ENCODE results near the gene OPCML.

GRCh38 chr11:133522344-133522743, 10.0 kb downstream of the OPCML start:
- TF ChIP-seq CTCF (IDR thresholded peaks at IDR 0.05; ENCODE audit: low read length): no peak
- TF ChIP-seq EZH2phosphoT487 (IDR thresholded peaks at IDR 0.05; ENCODE audit: low read length): no peak
